Thoracic aorta (tissue), 2 donors: Measurements from ENCODE around the gene L1CAM. TPM values are rescaled to one million over a fixed set of nuclear protein-coding genes. Genes with fewer than 3 reads are reported as not detected.

Source experiments
- ATAC-seq: fragments of 150-250 bp; one replicate; pipeline ENCODE4 v1.8.0; 2017; ENCODE audit warnings: low read depth; ENCODE audit not compliant: insufficient number of reproducible peaks, low FRiP score
- DNase-seq: peaks from one replicate; pipeline ENCODE4 v3.0.0-alpha.2; 2020; ENCODE audit warnings: low spot score
- H3K27ac ChIP-seq, 2 donors: fragments of 200-600 bp; sonication (generic); 1 replicate in 1 of 2; 2 replicates in 1 of 2; pipeline ENCODE4 v1.5.1; 2016; ENCODE audit warnings: mild to moderate bottlenecking in 2 of 2, moderate library complexity in 2 of 2
- H3K27me3 ChIP-seq: fragments of 200-600 bp; sonication (generic); replicated peaks from 2 replicates; pipeline ENCODE4 v1.6.0; 2016; ENCODE audit warnings: mild to moderate bottlenecking; ENCODE audit not compliant: insufficient read depth
- H3K36me3 ChIP-seq: fragments of 200-600 bp; sonication (generic); one replicate; pipeline ENCODE4 v1.5.1; 2016
- H3K4me1 ChIP-seq, 2 donors: fragments of 200-600 bp; sonication (generic); 1 replicate in 1 of 2; 2 replicates in 1 of 2; pipeline versions ENCODE4 v1.5.1 to v1.6.0; 2016; ENCODE audit warnings: low read depth in 2 of 2, mild to moderate bottlenecking in 1 of 2; ENCODE audit not compliant: control insufficient read depth in 1 of 2
- H3K4me3 ChIP-seq: fragments of 200-600 bp; sonication (generic); 2 replicates; pipeline ENCODE4 v1.5.1; 2016; ENCODE audit warnings: mild to moderate bottlenecking
- H3K9me3 ChIP-seq: fragments of 200-600 bp; sonication (generic); 2 replicates; pipeline ENCODE4 v1.5.1; 2016
- total RNA-seq, 2 donors: library from RNA; depleted of rRNA; stranded (reverse); fragments of >200 nt; gene quantifications; one replicate each; pipeline versions ENCODE4 v1.1.0 to v1.2.3, GENCODE V29; 2016
- TF ChIP-seq, protein P1 (sequence below): fragments of 200-600 bp; sonication (generic); IDR thresholded peaks from one replicate; pipeline ENCODE4 v1.5.1; 2019; ENCODE audit warnings: antibody characterized with exemption

Gene L1CAM
- total RNA-seq, 2 donors from 2014 or later = 1.1 to 18.3 TPM

DNA sequence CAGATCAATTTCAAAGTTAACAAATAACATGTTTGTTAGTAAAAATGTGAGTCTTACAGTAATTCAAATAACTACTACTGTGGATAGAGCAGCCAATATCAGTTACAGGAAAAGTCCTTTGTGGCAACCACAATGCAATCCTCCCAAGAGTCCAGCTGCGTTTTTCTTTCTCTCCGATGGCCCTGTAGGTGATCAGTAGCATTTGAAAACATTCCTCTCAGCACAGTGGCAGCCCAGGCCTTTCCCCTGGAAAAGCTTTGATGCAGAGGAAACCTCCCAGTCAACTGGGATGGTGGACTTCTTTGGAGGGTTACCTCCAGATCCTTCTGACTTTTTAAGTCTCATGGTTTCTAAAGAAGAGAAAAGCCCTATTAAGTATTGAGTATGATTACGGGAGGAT is 37.6 kb downstream of the L1CAM start:
- ATAC-seq (no peak), DNase-seq (no peak)
- H3K4me3 ChIP-seq = no peak overlapping the region
- no peaks in the 10 kb centered on the region for H3K36me3 ChIP-seq
- no peaks in the 10 kb centered on the region for H3K27me3 ChIP-seq
- H3K9me3 ChIP-seq = no peaks in the 10 kb centered on the region
- no peaks in the 10 kb centered on the region for H3K4me1 ChIP-seq
- TF ChIP-seq, protein P1, sequence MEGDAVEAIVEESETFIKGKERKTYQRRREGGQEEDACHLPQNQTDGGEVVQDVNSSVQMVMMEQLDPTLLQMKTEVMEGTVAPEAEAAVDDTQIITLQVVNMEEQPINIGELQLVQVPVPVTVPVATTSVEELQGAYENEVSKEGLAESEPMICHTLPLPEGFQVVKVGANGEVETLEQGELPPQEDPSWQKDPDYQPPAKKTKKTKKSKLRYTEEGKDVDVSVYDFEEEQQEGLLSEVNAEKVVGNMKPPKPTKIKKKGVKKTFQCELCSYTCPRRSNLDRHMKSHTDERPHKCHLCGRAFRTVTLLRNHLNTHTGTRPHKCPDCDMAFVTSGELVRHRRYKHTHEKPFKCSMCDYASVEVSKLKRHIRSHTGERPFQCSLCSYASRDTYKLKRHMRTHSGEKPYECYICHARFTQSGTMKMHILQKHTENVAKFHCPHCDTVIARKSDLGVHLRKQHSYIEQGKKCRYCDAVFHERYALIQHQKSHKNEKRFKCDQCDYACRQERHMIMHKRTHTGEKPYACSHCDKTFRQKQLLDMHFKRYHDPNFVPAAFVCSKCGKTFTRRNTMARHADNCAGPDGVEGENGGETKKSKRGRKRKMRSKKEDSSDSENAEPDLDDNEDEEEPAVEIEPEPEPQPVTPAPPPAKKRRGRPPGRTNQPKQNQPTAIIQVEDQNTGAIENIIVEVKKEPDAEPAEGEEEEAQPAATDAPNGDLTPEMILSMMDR = no peak
- H3K27ac ChIP-seq = no peak overlapping the region

GRCh38 chrX:153845842-153846241 is 40.1 kb downstream of the L1CAM start:
- DNase-seq = no peak
- ATAC-seq = no peak
- Histone ChIP-seq H3K27ac (no peak overlapping the region), H3K27me3 (no peaks in the 10 kb centered on the region), H3K4me3 (no peak overlapping the region), H3K36me3 (no peaks in the 10 kb centered on the region), H3K9me3 (no peaks in the 10 kb centered on the region), H3K4me1 (no peaks in the 10 kb centered on the region)
- TF ChIP-seq, protein P1 = no peak

- DNase-seq (no peak), ATAC-seq (no peak)
- no peak overlapping the region for H3K27ac ChIP-seq
- H3K27me3 ChIP-seq = no peaks in the 10 kb centered on the region
- no peaks in the 10 kb centered on the region for H3K36me3 ChIP-seq
- no peaks in the 10 kb centered on the region for H3K4me1 ChIP-seq
- no peaks in the 10 kb centered on the region for H3K9me3 ChIP-seq
- H3K4me3 ChIP-seq = no peak overlapping the region
- TF ChIP-seq, protein P1 = no peak
Observed at GRCh38 chrX:153845195-153845594, 40.8 kb downstream of the L1CAM start.

GRCh38 chrX:153844509-153845082 is 41.4 kb downstream of the L1CAM start:
- no peaks in the 10 kb centered on the region for H3K27me3 ChIP-seq

DNA sequence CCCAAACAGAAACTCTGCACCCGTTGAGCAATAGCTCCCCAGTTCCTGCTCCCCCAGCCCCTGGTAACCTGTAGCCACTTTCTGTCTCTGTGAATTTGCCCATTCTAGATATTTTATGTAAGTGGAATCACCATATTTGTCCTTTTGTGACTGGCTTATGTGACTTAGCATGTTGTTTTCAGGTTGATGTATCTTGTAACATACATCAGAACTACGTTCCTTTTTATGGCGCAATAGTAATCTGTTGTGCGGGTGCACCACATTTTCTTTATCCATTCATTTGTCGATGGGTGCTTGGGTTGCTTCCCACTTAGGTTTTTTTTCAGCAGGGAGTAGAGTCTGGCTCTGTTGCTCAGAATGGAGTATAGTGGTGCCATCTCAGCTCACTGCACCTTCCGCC is 49.1 kb downstream of the L1CAM start:
- no peak overlapping the region for H3K27ac ChIP-seq
- H3K4me3 ChIP-seq = no peak overlapping the region
- DNase-seq = no peak
- no peaks in the 10 kb centered on the region for H3K4me1 ChIP-seq
- H3K9me3 ChIP-seq = no peaks in the 10 kb centered on the region
- H3K27me3 ChIP-seq = no peaks in the 10 kb centered on the region
- no peaks in the 10 kb centered on the region for H3K36me3 ChIP-seq
- TF ChIP-seq, protein P1 = no peak
- no peak for ATAC-seq

More at GRCh38 chrX:153844509-153845082, 41.4 kb downstream of the L1CAM start:
- no peak overlapping the region for H3K27ac ChIP-seq
- no peak overlapping the region for H3K4me3 ChIP-seq
- H3K9me3 ChIP-seq = no peaks in the 10 kb centered on the region
- DNase-seq (no peak), ATAC-seq (no peak)
- TF ChIP-seq, protein P1 = no peak
- H3K36me3 ChIP-seq = no peaks in the 10 kb centered on the region
- no peaks in the 10 kb centered on the region for H3K4me1 ChIP-seq
